ENCODE measurements around the gene FOXN3. TPM values are rescaled to one million over a fixed set of nuclear protein-coding genes. Genes with fewer than 3 reads are reported as not detected.

FOXN3 gene
- total RNA-seq, 1 donor from 2014 or later, result 122 TPM

GRCh38 chr14:89303456-89304435 is 113.3 kb downstream of the FOXN3 start:
- peak overlapping the region; percentile 37 for H3K4me3 Mint-ChIP-seq (ENCODE audit: unreplicated experiment)
- Histone ChIP-seq H3K9ac (ENCODE audit: low read length) (peak overlapping the region; percentile 78), H3K4me3 (ENCODE audit: insufficient read depth, low read depth, low read length) (peak overlapping the region; percentile 51), H3K79me2 (ENCODE audit: insufficient read depth, low read length) (peaks cover 35% of the 10 kb centered on the region), H3K4me2 (ENCODE audit: low read length) (peak overlapping the region; percentile 84), H2AFZ (ENCODE audit: low read depth, low read length) (peak overlapping the region; percentile 6), H3K27me3 (ENCODE audit: insufficient read depth, low read length) (no peaks in the 10 kb centered on the region), H3K4me1 (ENCODE audit: insufficient read depth, low read length) (peaks cover 39% of the 10 kb centered on the region), H3K27ac (ENCODE audit: low read depth, low read length) (peak overlapping the region; percentile 90), H4K20me1 (ENCODE audit: insufficient read depth, low read length) (peaks cover 25% of the 10 kb centered on the region), H3K9me3 (ENCODE audit: insufficient read depth, low read depth, low read length) (no peaks in the 10 kb centered on the region), H3K36me3 (ENCODE audit: insufficient read depth, low read length) (no peaks in the 10 kb centered on the region)
- FAIRE-seq (no peak), DNase-seq (ENCODE audit: low read depth) (peak; percentile 87)
- H3K4me1 Mint-ChIP-seq (ENCODE audit: low read depth, unreplicated experiment), result peaks cover 43% of the 10 kb centered on the region
- H3K9me3 Mint-ChIP-seq (ENCODE audit: unreplicated experiment), result peaks cover 3% of the 10 kb centered on the region
- H3K27me3 Mint-ChIP-seq (ENCODE audit: low read depth, unreplicated experiment), result no peaks in the 10 kb centered on the region
- H3K27ac Mint-ChIP-seq (ENCODE audit: unreplicated experiment), result peak overlapping the region; percentile 93
- TF ChIP-seq EZH2 (IDR thresholded peaks at IDR 0.05; ENCODE audit: insufficient read depth, low read length), result no peak
- TF ChIP-seq, protein P1, sequence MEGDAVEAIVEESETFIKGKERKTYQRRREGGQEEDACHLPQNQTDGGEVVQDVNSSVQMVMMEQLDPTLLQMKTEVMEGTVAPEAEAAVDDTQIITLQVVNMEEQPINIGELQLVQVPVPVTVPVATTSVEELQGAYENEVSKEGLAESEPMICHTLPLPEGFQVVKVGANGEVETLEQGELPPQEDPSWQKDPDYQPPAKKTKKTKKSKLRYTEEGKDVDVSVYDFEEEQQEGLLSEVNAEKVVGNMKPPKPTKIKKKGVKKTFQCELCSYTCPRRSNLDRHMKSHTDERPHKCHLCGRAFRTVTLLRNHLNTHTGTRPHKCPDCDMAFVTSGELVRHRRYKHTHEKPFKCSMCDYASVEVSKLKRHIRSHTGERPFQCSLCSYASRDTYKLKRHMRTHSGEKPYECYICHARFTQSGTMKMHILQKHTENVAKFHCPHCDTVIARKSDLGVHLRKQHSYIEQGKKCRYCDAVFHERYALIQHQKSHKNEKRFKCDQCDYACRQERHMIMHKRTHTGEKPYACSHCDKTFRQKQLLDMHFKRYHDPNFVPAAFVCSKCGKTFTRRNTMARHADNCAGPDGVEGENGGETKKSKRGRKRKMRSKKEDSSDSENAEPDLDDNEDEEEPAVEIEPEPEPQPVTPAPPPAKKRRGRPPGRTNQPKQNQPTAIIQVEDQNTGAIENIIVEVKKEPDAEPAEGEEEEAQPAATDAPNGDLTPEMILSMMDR (IDR thresholded peaks at IDR 0.05; ENCODE audit: insufficient read depth, low read depth, low read length), result no peak
- peaks cover 17% of the 10 kb centered on the region for H3K36me3 Mint-ChIP-seq (ENCODE audit: low read depth, unreplicated experiment)

- Histone ChIP-seq H3K4me3 (ENCODE audit: insufficient read depth, low read depth, low read length) (no peak overlapping the region), H3K9me3 (ENCODE audit: insufficient read depth, low read depth, low read length) (no peaks in the 10 kb centered on the region), H3K27ac (ENCODE audit: low read depth, low read length) (peak overlapping the region; percentile 90), H3K4me1 (ENCODE audit: insufficient read depth, low read length) (peaks cover 39% of the 10 kb centered on the region), H3K4me2 (ENCODE audit: low read length) (peak overlapping the region; percentile 84), H3K27me3 (ENCODE audit: insufficient read depth, low read length) (no peaks in the 10 kb centered on the region), H4K20me1 (ENCODE audit: insufficient read depth, low read length) (peaks cover 30% of the 10 kb centered on the region), H3K79me2 (ENCODE audit: insufficient read depth, low read length) (peaks cover 30% of the 10 kb centered on the region), H3K36me3 (ENCODE audit: insufficient read depth, low read length) (no peaks in the 10 kb centered on the region), H2AFZ (ENCODE audit: low read depth, low read length) (no peak overlapping the region), H3K9ac (ENCODE audit: low read length) (peak overlapping the region; percentile 78)
- H3K4me1 Mint-ChIP-seq (ENCODE audit: low read depth, unreplicated experiment), result peaks cover 38% of the 10 kb centered on the region
- H3K27me3 Mint-ChIP-seq (ENCODE audit: low read depth, unreplicated experiment), result no peaks in the 10 kb centered on the region
- no peak for TF ChIP-seq EZH2 (IDR thresholded peaks at IDR 0.05; ENCODE audit: insufficient read depth, low read length)
- TF ChIP-seq, protein P1 (IDR thresholded peaks at IDR 0.05; ENCODE audit: insufficient read depth, low read depth, low read length), result no peak
- H3K9me3 Mint-ChIP-seq (ENCODE audit: unreplicated experiment), result peaks cover 3% of the 10 kb centered on the region
- H3K27ac Mint-ChIP-seq (ENCODE audit: unreplicated experiment), result no peak overlapping the region
- FAIRE-seq (no peak), DNase-seq (ENCODE audit: low read depth) (no peak)
- H3K4me3 Mint-ChIP-seq (ENCODE audit: unreplicated experiment), result no peak overlapping the region
- peaks cover 13% of the 10 kb centered on the region for H3K36me3 Mint-ChIP-seq (ENCODE audit: low read depth, unreplicated experiment)
These were observed 114.6 kb downstream of the FOXN3 start for GRCh38 chr14:89302396-89302950.

Measured in astrocyte (in vitro differentiated cells and primary cell).